Activated CD4-positive, alpha-beta memory T cell treated with anti-CD3 and anti-CD28 coated beads, Interleukin-2, amount 10 ng/mL, durations not matched to agents 7 days and 5 days (primary cell): ENCODE measurements around the gene APBB2. TPM values are rescaled to one million over a fixed set of nuclear protein-coding genes. Genes with fewer than 3 reads are reported as not detected.

Experiments used
- CTCF ChIA-PET: fragments of 350-600 bp; sonication (Branson Sonifier 250); formaldehyde crosslinking; loops from one replicate; lab custom pipeline; 2021; ENCODE audit warnings: antibody characterized with exemption, inconsistent platforms; lab: Charles Lee
- POLR2A ChIA-PET: fragments of 350-600 bp; sonication (Branson Sonifier 250); formaldehyde crosslinking; loops from one replicate; lab custom pipeline; 2021; ENCODE audit warnings: antibody characterized with exemption; lab: Charles Lee
- DNase-seq: peaks from one replicate; pipeline ENCODE4 v3.0.0-alpha.2; 2020
- H3K27ac Mint-ChIP-seq: one replicate; pipeline ENCODE4 v1.8.0; 2021; ENCODE audit warnings: mild to moderate bottlenecking, mixed read lengths
- H3K27me3 Mint-ChIP-seq: one replicate; pipeline ENCODE4 v1.8.0; 2021; ENCODE audit warnings: mixed read lengths
- H3K36me3 Mint-ChIP-seq: one replicate; pipeline ENCODE4 v1.8.0; 2021; ENCODE audit warnings: low read depth, mixed read lengths
- H3K4me1 Mint-ChIP-seq: one replicate; pipeline ENCODE4 v1.8.0; 2021; ENCODE audit warnings: mixed read lengths
- H3K4me3 Mint-ChIP-seq: one replicate; pipeline ENCODE4 v1.8.0; 2021; ENCODE audit warnings: mild to moderate bottlenecking, mixed read lengths
- H3K9me3 Mint-ChIP-seq: one replicate; pipeline ENCODE4 v1.8.0; 2021; ENCODE audit warnings: mixed read lengths
- total RNA-seq, 2 experiments: library from RNA; stranded (reverse); gene quantifications; one replicate each; pipeline ENCODE4 v1.2.3, GENCODE V29; 2021

APBB2 gene
- total RNA-seq, 2 experiments from 2014 or later: 0.75 to 1.3 TPM

DNA sequence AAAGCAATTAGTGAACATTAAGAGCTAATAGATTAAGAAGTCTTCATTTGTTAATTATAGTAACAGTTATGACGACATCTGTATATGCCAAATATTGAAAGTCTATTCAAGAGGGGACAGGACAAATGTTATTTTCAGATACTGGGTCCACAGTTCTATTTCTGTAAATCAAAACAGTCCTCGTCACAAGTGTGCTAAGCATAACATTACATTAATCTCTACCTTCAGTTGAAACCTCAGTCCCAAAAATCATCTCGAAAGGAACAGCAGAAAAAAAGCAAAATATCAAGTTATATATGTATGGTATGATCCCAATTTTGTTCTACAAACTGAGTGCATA lies 70.3 kb downstream of the APBB2 start:
- Mint-ChIP-seq H3K27me3 (no peaks in the 10 kb centered on the region), H3K4me1 (no peaks in the 10 kb centered on the region), H3K9me3 (no peaks in the 10 kb centered on the region), H3K36me3 (no peaks in the 10 kb centered on the region), H3K4me3 (no peak overlapping the region), H3K27ac (no peak overlapping the region)
- no peak for DNase-seq
- CTCF ChIA-PET: no interaction called here
- POLR2A ChIA-PET: interaction anchor here (0.6 kb wide), 1 partner anchor 912 kb away, joined by 4 read pairs; no protein-coding TSS in a partner anchor

DNA sequence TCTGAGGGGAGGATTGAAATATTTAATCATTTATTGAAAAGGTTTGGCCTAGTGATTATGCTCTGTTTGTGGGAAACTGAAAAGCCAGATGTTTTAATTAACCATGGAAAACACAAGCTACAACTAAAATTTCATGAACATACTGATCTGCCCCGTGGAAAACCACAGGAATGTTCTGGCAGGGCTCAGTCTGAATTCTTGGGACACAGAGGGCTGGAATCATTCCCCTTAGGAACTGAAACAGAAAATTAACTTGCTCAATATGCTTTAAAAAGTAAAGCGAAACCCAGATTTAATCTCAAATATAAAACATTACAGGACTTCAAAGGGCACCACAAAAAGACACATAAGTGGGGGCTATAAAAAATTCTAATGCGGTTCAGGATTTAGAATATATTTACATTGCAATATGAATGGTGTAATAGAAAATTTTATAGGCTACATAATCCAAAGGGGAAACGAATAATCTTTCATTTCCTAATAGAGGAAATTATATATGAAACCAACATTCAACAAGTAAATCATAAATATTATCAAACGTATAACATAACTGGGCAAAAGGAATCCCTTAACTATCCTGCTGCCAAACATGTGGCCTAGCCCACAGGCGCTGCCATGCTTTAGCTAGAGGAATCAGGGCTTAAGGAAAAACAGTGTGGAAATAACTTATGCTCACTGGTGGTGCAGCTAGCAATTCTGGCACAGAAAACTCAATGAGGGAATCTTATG lies 70.9 kb downstream of the APBB2 start:
- H3K4me3 Mint-ChIP-seq: no peak overlapping the region
- H3K27ac Mint-ChIP-seq: no peak overlapping the region
- H3K27me3 Mint-ChIP-seq: no peaks in the 10 kb centered on the region
- no peaks in the 10 kb centered on the region for H3K4me1 Mint-ChIP-seq
- H3K36me3 Mint-ChIP-seq: no peaks in the 10 kb centered on the region
- POLR2A ChIA-PET: interaction anchor here (0.6 kb wide), 1 partner anchor 912 kb away, joined by 4 read pairs; no protein-coding TSS in a partner anchor
- no peak for DNase-seq
- CTCF ChIA-PET: no interaction called here
- no peaks in the 10 kb centered on the region for H3K9me3 Mint-ChIP-seq

GRCh38 chr4:41142376-41143310 lies 71.7 kb downstream of the APBB2 start:
- H3K27me3 Mint-ChIP-seq: no peaks in the 10 kb centered on the region
- CTCF ChIA-PET: no interaction called here
- DNase-seq: no peak
- POLR2A ChIA-PET: no interaction called here
- H3K36me3 Mint-ChIP-seq: no peaks in the 10 kb centered on the region
- H3K4me1 Mint-ChIP-seq: no peaks in the 10 kb centered on the region
- no peaks in the 10 kb centered on the region for H3K9me3 Mint-ChIP-seq
- no peak overlapping the region for H3K27ac Mint-ChIP-seq
- H3K4me3 Mint-ChIP-seq: no peak overlapping the region

DNA sequence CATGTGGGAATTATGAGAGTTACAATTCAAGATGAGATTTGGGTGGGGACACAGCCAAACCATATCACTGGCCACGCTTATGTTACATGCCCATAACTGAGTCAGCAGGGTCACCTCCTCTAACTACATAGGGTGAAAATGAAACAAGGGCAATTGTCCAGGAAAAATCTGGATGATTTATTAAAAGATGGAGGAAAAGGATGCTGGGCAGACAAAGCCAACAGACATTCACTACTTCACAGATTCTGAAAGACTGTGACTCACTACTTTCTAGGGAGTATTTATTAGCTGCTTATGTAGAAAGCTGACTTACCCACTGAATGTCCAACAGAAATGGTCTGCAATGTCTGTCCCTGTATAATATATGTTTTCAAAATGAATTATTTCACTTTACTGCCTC lies 72.4 kb downstream of the APBB2 start:
- no peak overlapping the region for H3K4me3 Mint-ChIP-seq
- H3K9me3 Mint-ChIP-seq: no peaks in the 10 kb centered on the region
- H3K36me3 Mint-ChIP-seq: no peaks in the 10 kb centered on the region
- H3K4me1 Mint-ChIP-seq: no peaks in the 10 kb centered on the region
- H3K27ac Mint-ChIP-seq: no peak overlapping the region
- no peak for DNase-seq
- no peaks in the 10 kb centered on the region for H3K27me3 Mint-ChIP-seq
- ChIA-PET POLR2A (no interaction called here), CTCF (no interaction called here)

- Mint-ChIP-seq H3K4me3 (no peak overlapping the region), H3K9me3 (no peaks in the 10 kb centered on the region), H3K36me3 (no peaks in the 10 kb centered on the region), H3K27ac (no peak overlapping the region), H3K4me1 (no peaks in the 10 kb centered on the region), H3K27me3 (no peaks in the 10 kb centered on the region)
- POLR2A ChIA-PET: no interaction called here
- DNase-seq: no peak
- CTCF ChIA-PET: no interaction called here
Measured at GRCh38 chr4:41140410-41140809, 73.9 kb downstream of the APBB2 start.

GRCh38 chr4:41137879-41138278 lies 76.5 kb downstream of the APBB2 start:
- POLR2A ChIA-PET: no interaction called here
- no peaks in the 10 kb centered on the region for H3K4me1 Mint-ChIP-seq
- no peaks in the 10 kb centered on the region for H3K36me3 Mint-ChIP-seq

GRCh38 chr4:41136456-41136855 lies 77.9 kb downstream of the APBB2 start:
- Mint-ChIP-seq H3K4me1 (no peaks in the 10 kb centered on the region), H3K9me3 (no peaks in the 10 kb centered on the region), H3K27ac (no peak overlapping the region), H3K27me3 (peaks cover 2% of the 10 kb centered on the region), H3K36me3 (no peaks in the 10 kb centered on the region), H3K4me3 (no peak overlapping the region)
- CTCF ChIA-PET: no interaction called here
- no peak for DNase-seq
- POLR2A ChIA-PET: no interaction called here

More at GRCh38 chr4:41137879-41138278, 76.5 kb downstream of the APBB2 start:
- CTCF ChIA-PET: no interaction called here
- Mint-ChIP-seq H3K27ac (no peak overlapping the region), H3K27me3 (no peaks in the 10 kb centered on the region), H3K4me3 (no peak overlapping the region), H3K9me3 (no peaks in the 10 kb centered on the region)
- no peak for DNase-seq

DNA sequence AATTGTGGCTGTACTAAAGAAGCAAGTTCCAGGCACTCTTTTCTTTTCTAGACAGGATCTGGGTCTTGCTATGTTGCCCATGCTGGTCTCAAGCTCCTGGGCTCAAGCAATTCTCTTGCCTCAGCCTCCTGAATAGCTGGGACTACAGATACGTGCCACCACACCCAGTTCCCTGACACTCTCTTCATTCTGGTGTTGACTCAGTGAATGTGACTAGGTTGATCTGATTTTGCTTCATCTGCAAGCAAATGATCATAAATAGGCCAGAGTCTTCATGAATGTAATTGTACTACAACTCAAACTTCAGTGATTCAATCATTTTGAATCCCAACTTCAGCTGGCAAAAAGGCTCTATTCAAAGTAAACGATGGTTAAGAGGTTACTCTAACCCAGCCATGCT lies 78.5 kb downstream of the APBB2 start:
- Mint-ChIP-seq H3K4me3 (no peak overlapping the region), H3K27ac (no peak overlapping the region), H3K36me3 (no peaks in the 10 kb centered on the region), H3K27me3 (peaks cover 2% of the 10 kb centered on the region), H3K9me3 (no peaks in the 10 kb centered on the region), H3K4me1 (no peaks in the 10 kb centered on the region)
- DNase-seq: no peak
- ChIA-PET CTCF (no interaction called here), POLR2A (no interaction called here)

DNA sequence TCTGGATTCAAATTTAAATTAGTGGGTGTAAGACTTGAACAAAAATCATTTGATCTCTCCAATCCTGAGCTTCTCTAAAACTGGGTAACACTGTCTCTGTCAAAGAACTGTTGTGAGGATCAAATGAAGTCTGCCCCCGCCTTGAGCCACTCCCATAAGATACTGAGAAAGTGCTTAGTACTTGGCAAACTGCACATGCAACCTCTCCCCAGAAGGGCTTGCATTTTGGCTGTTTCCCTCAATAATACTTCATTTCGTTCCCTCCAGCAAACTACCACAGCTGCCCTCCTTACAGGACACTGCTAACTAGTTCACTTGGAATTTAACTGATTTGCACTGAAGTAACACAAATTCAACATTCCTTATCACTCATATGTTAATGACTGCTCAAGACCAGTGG lies 79.8 kb downstream of the APBB2 start:
- H3K4me3 Mint-ChIP-seq: no peak overlapping the region
- POLR2A ChIA-PET: no interaction called here
- no peaks in the 10 kb centered on the region for H3K36me3 Mint-ChIP-seq
- H3K4me1 Mint-ChIP-seq: no peaks in the 10 kb centered on the region
- peaks cover 4% of the 10 kb centered on the region for H3K27me3 Mint-ChIP-seq
- CTCF ChIA-PET: no interaction called here
- H3K9me3 Mint-ChIP-seq: no peaks in the 10 kb centered on the region
- H3K27ac Mint-ChIP-seq: no peak overlapping the region
- DNase-seq: no peak

DNA sequence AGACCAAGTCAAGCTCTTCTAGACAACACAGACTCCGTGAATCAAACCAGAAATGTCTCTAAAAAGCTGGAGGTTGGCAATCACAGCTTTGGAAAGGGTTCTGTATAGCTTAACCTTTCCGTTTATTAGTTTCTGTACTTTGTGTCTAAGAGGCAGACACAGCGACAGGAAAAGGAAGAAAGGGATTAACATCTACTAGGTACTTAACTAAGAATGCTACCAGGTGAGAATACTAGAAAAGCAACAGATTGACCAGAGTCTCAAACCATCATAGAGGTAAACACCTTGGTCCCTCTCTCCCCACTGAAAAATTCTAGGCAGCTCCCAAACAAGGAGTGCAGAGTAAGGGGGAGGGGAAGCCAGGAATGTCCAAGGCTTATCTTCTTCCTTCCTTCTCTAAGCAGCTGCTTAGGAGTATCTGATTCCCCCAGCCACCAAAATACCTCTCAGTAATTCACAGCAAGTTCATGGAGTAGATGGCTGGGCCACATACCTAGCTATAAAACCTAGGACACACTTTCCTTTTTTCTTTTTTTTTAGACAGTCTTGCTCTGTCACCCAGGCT lies 80.8 kb downstream of the APBB2 start:
- POLR2A ChIA-PET: no interaction called here
- Mint-ChIP-seq H3K27ac (no peak overlapping the region), H3K9me3 (no peaks in the 10 kb centered on the region), H3K4me3 (no peak overlapping the region), H3K4me1 (no peaks in the 10 kb centered on the region), H3K36me3 (no peaks in the 10 kb centered on the region), H3K27me3 (peaks cover 4% of the 10 kb centered on the region)
- no peak for DNase-seq
- CTCF ChIA-PET: no interaction called here

- Mint-ChIP-seq H3K9me3 (no peaks in the 10 kb centered on the region), H3K4me3 (no peak overlapping the region), H3K27me3 (peaks cover 4% of the 10 kb centered on the region), H3K27ac (no peak overlapping the region), H3K36me3 (no peaks in the 10 kb centered on the region), H3K4me1 (no peaks in the 10 kb centered on the region)
- CTCF ChIA-PET: no interaction called here
- no peak for DNase-seq
- POLR2A ChIA-PET: no interaction called here
Measured at GRCh38 chr4:41132055-41132683, 82.2 kb downstream of the APBB2 start.

DNA sequence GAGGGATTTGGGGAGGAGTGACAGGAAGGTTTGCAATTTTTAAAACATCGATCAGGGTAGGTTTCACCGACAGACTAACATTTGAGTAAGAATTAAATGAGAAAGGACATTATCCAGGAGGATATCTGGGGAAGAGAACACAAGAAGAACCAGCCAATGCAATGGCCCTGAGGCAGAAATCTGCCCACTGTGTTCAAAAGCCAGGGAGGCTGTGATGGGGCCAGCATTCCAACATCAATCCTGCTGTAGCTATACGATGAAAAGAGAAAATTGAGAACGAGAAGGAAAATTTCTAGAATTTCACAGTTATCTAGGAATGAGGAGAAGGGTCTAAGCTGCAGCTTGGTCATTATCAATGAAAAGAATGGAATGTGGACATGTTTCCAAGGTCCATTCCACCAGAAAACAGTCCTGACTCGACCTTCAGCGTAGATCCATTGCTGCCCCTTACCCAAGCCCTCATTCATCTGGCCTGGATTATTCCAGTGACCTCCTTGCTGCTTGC lies 84.4 kb downstream of the APBB2 start:
- DNase-seq: no peak
- ChIA-PET POLR2A (no interaction called here), CTCF (no interaction called here)
- H3K9me3 Mint-ChIP-seq: no peaks in the 10 kb centered on the region
- no peak overlapping the region for H3K27ac Mint-ChIP-seq
- no peaks in the 10 kb centered on the region for H3K36me3 Mint-ChIP-seq
- no peaks in the 10 kb centered on the region for H3K4me1 Mint-ChIP-seq
- peaks cover 4% of the 10 kb centered on the region for H3K27me3 Mint-ChIP-seq
- no peak overlapping the region for H3K4me3 Mint-ChIP-seq
